Pancreas (tissue), 10 donors: ENCODE results near the gene CC2D1A. TPM values are rescaled to one million over a fixed set of nuclear protein-coding genes. Genes with fewer than 3 reads are reported as not detected.

Source experiments
- ATAC-seq, 4 donors: fragments of 200-7000 bp; cut with Tn5 transposase; one replicate each; pipeline versions ENCODE4 v1.8.0 to v1.9.1; 2020; ENCODE audit warnings: mild to moderate bottlenecking in 4 of 4, moderate library complexity in 4 of 4
- DNase-seq, 6 donors: peaks; one replicate each; pipeline ENCODE4 v3.0.0-alpha.2; 2020
- FAIRE-seq: peaks from 2 replicates; lab custom pipeline; 2012; peaks lifted over from hg19 to GRCh38; lab: Jason Lieb, UNC
- H3K27ac ChIP-seq, 4 donors: fragments of 200-600 bp; sonication (generic); 1 replicate in 3 of 4; 2 replicates in 1 of 4; pipeline versions ENCODE4 v1.5.0 to v1.8.0; 2020
- H3K27me3 ChIP-seq, 4 donors: fragments of 200-600 bp; one replicate each; pipeline ENCODE4 v1.8.0; 2021
- H3K36me3 ChIP-seq, 3 donors: fragments of 200-600 bp; sonication (generic) in 1 of 3; one replicate each; pipeline versions ENCODE4 v1.5.0 to v1.8.0; 2020 to 2021
- H3K4me1 ChIP-seq, 3 donors: fragments of 200-600 bp; one replicate each; pipeline ENCODE4 v1.8.0; 2021
- H3K4me3 ChIP-seq, 4 donors: fragments of 200-600 bp; sonication (generic) in 2 of 4; one replicate each; pipeline versions ENCODE4 v1.5.0 to v1.8.0; 2020 to 2021
- H3K9me3 ChIP-seq, 4 donors: fragments of 200-600 bp; one replicate each; pipeline ENCODE4 v1.8.0; 2021
- CTCF ChIP-seq, 4 donors: fragments of 200-600 bp; sonication (generic) in 3 of 4; IDR thresholded peaks; one replicate each; pipeline versions ENCODE4 v1.5.0 to v1.8.0; 2021; ENCODE audit warnings: antibody characterized with exemption in 4 of 4
- WGBS, 2 donors: extraction: QIAGEN DNeasy Blood & Tissue Kit; methylation state at CpG; one replicate each; pipeline ENCODE4 v1.1.7; 2013; 5-methylcytosine and 5-hydroxymethylcytosine counted together
- intact Hi-C, 3 donors: fragments of 100-400 bp; cut with DNase I; formaldehyde crosslinking; loops; one replicate each; pipeline versions ENCODE4 v1.11.1 to v1.14.2; 2022
- polyA plus RNA-seq, 2 donors: library from polyadenylated mRNA; stranded (reverse); fragments of 200-250 nt; gene quantifications; one replicate each; pipeline ENCODE4 v1.2.3, GENCODE V29; 2013
- total RNA-seq, 6 donors: library from RNA; stranded (reverse); fragmentation: NEBNext Ultra II Directional in 4 of 6; extraction: Animal tissue kit (Norgen Biotek cat#: 25700) in 4 of 6; gene quantifications; one replicate each; pipeline versions ENCODE4 v1.2.1 to v1.2.4, GENCODE V29; 2021 to 2023
- donor health status: healthy with polysubstance abuse.
- donor health status: DM: no; HTN: no; CAD: no; lungs with moderate emphysema.
- donor health status: DM: no; HTN: no; CAD: no.
- donor health status: control.
- donor health status: control.
- donor health status: Bipolar disorder and iron deficiency.
- donor health status: DM: yes; HTN: yes; CAD: no.
- donor health status: DM: no; HTN: no; CAD: no.
- donor health status: DM: no; HTN: no; CAD: no.
- donor health status: DM: yes; HTN: yes; CAD: no.

CC2D1A gene
- total and polyA plus RNA-seq, 8 donors, result 23.0 to 78.6 (median 27.2) TPM

GRCh38 chr19:13935765-13936510 is 29.9 kb downstream of the CC2D1A start:
- H3K9me3 ChIP-seq, result no peaks in the 10 kb centered on the region
- FAIRE-seq, result no peak
- H3K4me1 ChIP-seq, result no peaks in the 10 kb centered on the region
- ATAC-seq, result no peak
- peak in 1 of 6 donors; percentile 65 for DNase-seq
- no peak for TF ChIP-seq CTCF (IDR thresholded peaks at IDR 0.05)
- WGBS, 2 donors, result 48 to 56% methylated on average over 22 of the region's 22 CpGs
- H3K27me3 ChIP-seq, result no peaks in the 10 kb centered on the region
- H3K36me3 ChIP-seq, result no peaks in the 10 kb centered on the region
- intact Hi-C loops, result no loop called here
- no peak overlapping the region for H3K4me3 ChIP-seq
- no peak overlapping the region for H3K27ac ChIP-seq

DNA sequence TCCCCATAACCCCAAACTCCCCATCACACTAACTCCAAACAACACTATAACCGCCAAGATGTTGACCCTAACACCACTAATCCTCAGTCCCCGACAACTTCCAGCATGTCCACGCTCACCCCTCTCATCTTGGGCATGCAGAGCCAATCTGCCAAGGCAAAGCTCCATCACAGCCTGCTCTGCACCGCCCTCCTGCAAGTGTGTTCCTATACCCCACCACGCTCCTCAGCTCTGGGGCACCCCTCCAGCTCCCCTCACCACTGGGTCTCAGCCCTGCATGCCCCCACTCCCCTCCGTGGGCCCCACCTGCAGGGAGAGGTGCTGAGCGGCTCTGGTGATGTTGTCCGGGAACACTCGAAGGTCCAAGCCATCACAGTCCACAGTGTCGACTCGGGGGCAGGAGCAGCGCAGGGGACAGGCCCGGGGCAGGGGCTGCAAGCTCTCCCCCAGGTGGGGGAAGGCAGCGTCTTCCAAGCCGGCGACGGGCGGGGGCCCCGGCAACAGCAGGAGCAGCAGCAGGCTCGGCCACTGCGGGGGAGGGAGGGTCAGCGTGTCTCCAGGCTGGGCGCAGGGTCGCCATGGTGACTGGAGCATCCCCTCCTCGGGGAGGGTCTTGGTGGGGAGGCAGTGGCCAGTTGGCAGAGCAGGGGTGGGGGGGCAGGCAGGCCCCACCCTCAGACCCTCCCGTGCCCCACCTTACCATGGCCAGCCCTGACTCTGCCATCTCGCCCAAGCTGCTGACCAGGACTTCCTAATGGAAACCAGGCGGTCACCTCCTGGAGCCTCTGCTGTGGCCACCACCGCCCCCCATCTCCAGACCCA is 31.7 kb downstream of the CC2D1A start:
- no peaks in the 10 kb centered on the region for H3K36me3 ChIP-seq
- H3K4me3 ChIP-seq, result no peak overlapping the region
- no peaks in the 10 kb centered on the region for H3K27me3 ChIP-seq
- no peak for TF ChIP-seq CTCF (IDR thresholded peaks at IDR 0.05)
- ATAC-seq (peak in 1 of 4 donors; percentile 17), DNase-seq (peak in 1 of 6 donors; percentile 70), FAIRE-seq (no peak)
- no peaks in the 10 kb centered on the region for H3K9me3 ChIP-seq
- intact Hi-C loops, result no loop called here
- 16 to 18% methylated on average over 26 to 29 of the region's 29 CpGs for WGBS, 2 donors
- no peak overlapping the region for H3K27ac ChIP-seq
- no peaks in the 10 kb centered on the region for H3K4me1 ChIP-seq

DNA sequence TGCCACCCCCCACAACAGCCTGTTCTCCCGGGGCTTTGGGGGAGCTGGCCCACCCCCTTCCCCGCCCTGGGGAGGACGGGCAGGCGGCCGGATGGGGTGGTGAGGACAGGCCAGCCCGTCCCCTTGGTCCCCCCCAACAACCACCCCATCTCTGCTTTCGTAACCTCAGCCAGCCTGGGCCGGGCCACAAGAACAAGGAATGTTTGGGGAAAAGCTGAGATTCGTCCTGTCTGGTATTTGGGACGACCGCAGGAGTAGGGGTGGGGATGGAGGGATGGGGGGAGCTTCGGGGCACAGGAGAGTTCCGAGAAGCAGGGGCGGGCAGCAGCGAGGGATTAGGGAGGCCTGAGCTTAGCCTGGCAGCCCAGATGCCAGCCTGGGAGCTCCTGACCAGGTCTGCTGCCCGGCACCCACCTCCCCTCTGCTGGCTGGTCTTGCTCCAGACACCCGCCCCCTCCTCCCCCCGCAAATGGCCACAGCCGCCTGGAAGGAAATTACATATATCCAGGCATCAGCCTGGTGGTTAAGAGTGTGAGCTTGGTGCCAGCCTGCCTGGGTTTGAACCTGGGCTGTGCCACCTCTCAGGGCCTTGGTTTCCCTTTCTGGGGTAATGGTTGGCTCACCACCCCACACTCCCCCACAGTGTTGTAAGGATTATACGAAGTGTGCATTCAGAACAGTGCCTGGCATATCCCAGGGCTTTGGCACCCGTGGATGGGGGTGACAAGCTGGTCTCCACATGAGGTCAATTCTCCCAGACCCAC is 32.5 kb downstream of the CC2D1A start, which contains the start of gene PODNL1:
Gene PODNL1, minus strand, starts transcription at position 117 of the 764 bp plus-strand sequence. CDS start 236 bp downstream, outside the sequence.
- peak in 3 of 4 donors; percentile 30 to 51 (median 33) for ATAC-seq
- H3K27me3 ChIP-seq, result no peaks in the 10 kb centered on the region
- no peak within 1 kb of the TSS for H3K4me3 ChIP-seq
- H3K9me3 ChIP-seq, result no peaks in the 10 kb centered on the region
- intact Hi-C loops, result no loop called here
- no peak for TF ChIP-seq CTCF (IDR thresholded peaks at IDR 0.05)
- FAIRE-seq, result no peak
- no peak within 1 kb of the TSS for H3K27ac ChIP-seq
- WGBS, 2 donors, result 44% methylated on average over 19 to 21 of the region's 21 CpGs
- no peaks in the 10 kb centered on the region for H3K36me3 ChIP-seq
- DNase-seq, result peak in 1 of 6 donors; percentile 65
- H3K4me1 ChIP-seq, result no peaks in the 10 kb centered on the region

DNA sequence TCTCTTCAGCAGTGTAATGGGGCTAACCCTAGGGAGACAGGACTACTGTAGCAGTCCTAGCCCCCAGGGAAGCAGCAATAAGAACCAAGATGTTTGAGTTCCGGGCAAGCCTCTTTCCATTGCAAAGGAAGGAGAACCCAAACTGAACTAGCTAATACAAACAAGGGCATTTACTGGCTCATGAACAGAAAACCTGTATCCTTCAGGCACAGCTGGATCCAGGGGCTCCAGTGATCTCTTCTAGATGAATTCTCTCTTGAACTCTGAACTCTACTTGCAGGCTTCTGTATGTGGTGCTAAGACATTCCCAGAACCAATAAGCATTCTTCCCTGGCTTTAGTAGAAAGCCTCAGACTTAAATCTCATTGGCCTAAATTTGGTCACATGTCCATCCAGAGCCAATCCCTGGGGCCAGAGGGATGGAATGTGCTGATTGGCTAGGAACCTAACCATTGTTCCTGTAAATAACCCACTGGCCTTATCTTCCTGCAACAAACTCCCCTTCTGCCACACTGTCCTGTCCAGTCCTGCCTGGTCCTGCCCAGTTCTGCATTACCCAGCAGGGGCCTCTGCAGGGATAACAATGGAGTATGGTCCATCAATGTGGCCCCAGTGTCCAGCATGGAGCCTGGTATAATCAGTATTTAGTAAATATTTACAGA is 36.2 kb downstream of the CC2D1A start:
- no peak for ATAC-seq
- 91 to 100% methylated on average over 1 of the region's 1 CpG for WGBS, 2 donors

More for the DNA sequence above, 36.2 kb downstream of the CC2D1A start:
- TF ChIP-seq CTCF (IDR thresholded peaks at IDR 0.05), result no peak
- Histone ChIP-seq H3K27me3 (no peaks in the 10 kb centered on the region), H3K27ac (no peak overlapping the region), H3K36me3 (no peaks in the 10 kb centered on the region), H3K4me1 (no peaks in the 10 kb centered on the region), H3K4me3 (no peak overlapping the region), H3K9me3 (no peaks in the 10 kb centered on the region)
- FAIRE-seq (no peak), DNase-seq (no peak)
- intact Hi-C loops, result no loop called here
